HG02588 (cell line): ENCODE measurements around the gene MCF2L2.

ENCODE experiments used
- ATAC-seq: cut with Tn5 transposase; IDR thresholded peaks from one replicate; pipeline ENCODE4 v1.9.1; 2021; ENCODE audit warnings: mild to moderate bottlenecking, moderate library complexity; ENCODE audit not compliant: unreplicated experiment

The MCF2L2 gene

GRCh38 chr3:183328823-183329222 is 99.6 kb downstream of the MCF2L2 start:
- no peak for ATAC-seq

- ATAC-seq = no peak
Observed at GRCh38 chr3:183328164-183328563, 100.3 kb downstream of the MCF2L2 start.

- no peak for ATAC-seq
Observed at GRCh38 chr3:183327343-183327742, 101.1 kb downstream of the MCF2L2 start.

DNA sequence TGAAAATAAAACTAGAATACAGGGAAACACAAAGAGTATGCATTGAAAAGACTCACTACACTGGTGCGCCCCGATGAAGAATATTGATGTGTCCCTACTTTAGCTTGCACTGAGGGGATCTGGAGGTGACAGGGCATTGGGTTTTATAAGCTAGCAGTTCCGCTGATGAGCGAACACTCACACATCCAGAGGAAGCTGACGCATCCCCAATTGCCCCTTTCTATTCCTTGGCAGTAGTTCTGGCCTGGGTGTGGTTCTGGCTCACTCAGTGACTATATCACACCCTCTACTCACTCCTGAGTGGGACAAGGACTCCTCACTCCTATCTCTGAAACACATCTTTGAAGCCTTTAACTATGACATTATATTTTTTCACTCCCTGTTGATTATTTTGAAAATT is 104.3 kb downstream of the MCF2L2 start:
- no peak for ATAC-seq

DNA sequence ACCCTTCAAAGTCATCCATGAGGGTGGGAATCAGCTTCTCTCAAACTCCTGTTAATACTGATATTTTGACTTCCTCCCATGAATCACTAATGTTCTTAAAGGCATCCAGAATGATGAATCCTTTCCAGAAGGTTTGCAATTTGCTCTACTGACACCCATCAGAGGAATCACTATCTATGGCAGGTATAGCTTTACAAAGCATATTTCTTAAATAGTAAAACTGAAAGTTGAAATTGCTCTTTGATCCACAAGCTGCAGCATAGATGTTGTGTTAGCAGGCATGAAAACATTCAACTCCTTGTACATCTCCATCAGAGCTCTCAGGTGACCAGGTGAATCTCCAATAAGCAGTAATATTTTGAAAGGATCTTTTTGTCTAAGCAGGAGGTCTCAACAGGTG is 109.0 kb downstream of the MCF2L2 start:
- no peak for ATAC-seq

DNA sequence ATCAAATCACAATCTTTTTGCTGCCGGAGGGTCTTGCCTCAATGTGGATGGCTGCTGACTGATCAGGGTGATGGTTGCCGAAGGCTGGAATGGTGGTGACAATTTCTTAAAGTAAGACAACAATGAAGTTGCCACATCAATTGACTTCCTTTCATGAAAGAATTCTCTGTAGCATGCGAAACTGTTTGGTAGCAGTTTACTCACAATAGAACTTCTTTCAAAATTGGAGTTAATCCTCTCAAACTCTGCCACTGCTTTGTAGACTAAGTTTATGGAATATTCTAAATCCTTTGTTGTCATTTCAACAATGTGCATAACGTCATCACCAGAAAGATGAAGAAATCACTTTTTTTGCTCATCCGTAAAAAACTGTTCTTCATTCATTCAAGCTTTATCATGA is 109.5 kb downstream of the MCF2L2 start:
- ATAC-seq = no peak

- no peak for ATAC-seq
Observed at GRCh38 chr3:183317886-183318865, 110.2 kb downstream of the MCF2L2 start.

GRCh38 chr3:183317271-183317670 is 111.1 kb downstream of the MCF2L2 start:
- ATAC-seq = no peak

DNA sequence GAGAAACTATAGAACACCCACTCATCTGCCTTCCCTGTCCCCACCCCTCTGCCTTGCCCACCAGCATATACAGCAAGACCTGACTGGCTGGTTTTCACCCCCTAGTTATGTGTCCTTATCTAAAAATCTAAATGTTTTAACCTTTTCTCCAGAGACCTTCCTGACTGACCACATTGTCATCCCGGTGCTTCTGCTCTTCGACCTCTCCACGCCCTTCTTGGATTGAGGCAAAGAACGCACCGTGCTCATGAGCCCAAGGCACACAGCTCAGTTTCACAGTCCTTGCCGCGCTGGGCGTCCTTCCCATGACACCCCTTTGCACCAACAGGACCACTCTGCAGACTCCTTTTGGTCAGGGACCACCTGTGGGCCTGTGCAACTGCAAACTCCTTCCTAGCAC is 112.7 kb downstream of the MCF2L2 start:
- ATAC-seq = no peak

DNA sequence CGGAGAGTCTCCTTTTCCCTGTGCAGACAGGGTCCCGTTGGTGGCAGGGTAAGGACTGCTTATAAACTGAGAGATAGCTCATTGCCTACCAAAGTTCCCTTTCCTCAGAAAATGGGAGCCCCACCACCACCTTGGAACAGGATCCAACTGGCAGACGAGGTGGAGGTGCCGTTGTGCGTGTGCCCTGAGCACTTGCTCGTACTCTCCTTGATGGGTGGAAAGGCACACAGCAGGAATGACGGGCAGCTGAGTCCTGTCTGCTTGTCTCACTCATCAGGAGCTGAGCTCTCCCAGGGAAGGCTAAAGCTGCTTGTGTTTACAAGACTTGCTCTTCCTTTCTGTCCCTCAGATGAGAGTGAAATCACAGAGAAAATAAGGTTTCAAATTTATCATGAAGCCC is 114.7 kb downstream of the MCF2L2 start:
- ATAC-seq = no peak

- ATAC-seq = no peak
Observed at GRCh38 chr3:183313351-183313750, 115.1 kb downstream of the MCF2L2 start.

DNA sequence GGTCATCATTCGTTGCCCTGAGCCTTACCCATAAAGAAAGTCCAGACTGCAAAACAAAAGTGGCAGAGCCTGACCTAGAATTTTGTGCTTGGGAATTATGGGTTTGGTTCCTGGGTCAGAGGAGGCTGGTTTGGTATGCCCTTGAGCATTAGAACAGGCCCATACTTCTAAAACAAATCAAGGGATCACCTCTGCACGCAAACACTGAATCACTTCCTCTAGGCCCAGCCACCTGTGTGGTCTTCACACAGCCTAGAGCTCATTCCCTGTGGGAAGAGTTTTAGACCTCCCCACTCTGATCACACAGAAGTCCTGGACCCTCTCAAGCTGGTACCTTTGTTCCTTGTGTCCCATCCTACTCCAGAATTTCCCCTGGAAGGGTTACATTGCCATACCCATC is 116.0 kb downstream of the MCF2L2 start:
- no peak for ATAC-seq

DNA sequence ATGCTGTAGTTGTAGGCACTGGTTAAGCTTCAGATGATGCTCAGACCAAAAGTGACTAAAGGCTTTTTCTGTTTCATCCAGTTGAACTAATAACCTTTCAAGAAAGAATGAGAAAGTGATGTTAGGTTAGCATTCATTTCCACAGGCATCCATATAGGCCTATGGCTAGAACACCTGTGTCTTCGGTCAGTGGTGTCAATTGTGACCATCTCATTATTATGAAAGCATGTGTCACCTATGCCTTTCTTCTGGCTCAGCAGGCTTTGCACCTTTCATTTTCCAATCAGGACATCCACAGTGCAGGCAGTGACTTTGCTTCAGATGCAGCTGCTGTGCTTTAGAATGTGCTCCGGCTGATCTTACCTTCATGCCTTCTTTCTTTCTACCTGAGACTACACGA is 117.5 kb downstream of the MCF2L2 start:
- no peak for ATAC-seq

DNA sequence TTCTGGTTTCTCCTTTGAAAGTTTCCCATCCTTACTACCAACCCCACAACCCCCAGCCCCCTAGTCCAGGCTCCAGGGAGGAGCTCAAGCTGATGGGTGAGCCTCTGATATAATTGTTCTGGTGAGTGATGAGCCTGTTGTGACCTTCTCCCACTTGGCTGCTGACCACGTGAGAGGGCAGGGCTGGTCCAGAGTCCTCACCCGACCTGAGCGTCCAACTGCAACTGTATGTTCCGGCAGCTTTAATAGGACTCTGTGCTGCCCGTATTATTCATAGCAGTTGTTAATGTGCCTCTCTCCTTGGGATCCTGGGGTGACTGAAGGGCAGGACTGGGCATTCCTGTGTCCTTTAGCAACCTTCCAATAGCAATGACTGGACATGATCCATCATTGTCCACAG is 119.1 kb downstream of the MCF2L2 start:
- no peak for ATAC-seq

GRCh38 chr3:183308751-183309150 is 119.7 kb downstream of the MCF2L2 start:
- no peak for ATAC-seq

DNA sequence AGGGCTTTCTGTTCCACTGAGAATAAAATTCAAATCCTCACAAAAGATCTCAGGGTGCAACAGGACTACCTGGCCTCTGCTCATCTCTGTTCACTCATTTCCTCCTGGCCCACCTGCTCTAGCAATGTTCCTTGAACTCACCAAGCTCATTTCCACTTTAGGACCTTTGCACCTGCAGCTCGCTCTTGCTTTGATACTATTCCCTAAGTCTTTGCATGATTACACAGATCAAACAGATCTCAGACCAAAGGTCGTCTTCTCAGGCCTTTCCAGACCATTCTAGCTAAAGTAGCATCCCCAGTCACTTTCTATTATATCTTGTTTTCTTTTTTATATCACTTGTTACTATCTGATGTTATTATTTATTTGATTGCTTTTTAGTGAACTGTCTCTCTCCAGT is 120.7 kb downstream of the MCF2L2 start:
- no peak for ATAC-seq

DNA sequence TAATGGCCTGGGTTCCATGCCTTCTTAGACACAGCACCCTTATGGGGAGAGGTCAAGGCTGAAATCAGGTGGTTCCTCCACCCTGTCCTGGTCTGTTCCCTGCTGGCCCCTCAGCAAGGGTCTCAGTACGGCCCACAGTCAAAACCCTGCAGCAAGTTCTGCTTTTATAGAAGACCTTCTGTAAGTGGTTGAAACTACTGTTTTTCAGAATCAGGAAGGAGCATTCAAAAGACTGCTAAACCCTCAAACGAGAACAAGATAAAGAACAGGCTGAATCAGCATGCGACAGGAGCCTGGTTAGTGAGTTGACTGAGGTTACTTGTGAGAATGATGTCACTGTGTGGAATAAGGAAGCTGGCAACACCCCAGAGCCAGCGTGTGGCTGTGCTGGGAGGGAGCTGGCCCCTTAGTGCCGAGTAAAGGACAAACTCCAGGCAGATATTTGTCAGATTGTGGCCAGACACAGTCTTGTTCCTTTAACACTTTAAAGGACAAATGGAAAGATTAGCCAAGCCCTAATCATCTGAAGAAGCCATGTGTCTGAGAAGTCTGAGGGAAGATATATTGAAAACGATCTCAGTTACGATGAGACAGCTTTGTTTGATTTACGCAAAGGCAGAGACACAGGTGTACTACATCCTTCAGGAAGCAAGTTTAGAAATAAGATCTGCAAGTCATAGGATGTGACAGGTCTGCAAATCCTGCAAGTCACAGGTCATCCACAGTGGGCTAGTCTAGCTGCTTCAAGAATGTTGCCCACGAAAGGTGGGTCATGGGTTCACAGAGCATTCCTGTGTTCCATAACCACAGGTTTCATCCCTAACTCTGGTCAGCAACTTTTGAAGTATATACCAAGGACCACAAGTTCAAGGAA is 121.4 kb downstream of the MCF2L2 start:
- peak; percentile 76 for ATAC-seq

DNA sequence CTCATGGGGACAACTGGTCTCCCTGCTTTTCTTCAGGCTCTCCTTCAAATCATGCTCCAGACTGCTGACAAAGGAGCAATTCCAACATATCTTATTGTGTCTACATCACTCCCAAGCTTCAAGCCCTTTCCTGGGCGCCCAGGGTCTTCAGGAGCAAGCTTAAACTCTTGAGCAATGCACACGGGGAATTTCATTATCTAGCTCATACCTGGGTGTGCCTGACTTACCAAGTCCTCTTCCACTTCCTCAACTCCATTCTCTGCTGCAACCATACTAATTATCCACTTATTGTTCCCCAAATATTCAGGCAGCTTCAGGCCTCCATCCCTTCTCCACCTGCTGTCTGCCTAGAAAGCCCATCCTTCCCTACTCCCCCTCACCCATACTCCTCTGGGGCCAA is 124.7 kb downstream of the MCF2L2 start:
- no peak for ATAC-seq

GRCh38 chr3:183301937-183302580 is 126.4 kb downstream of the MCF2L2 start:
- no peak for ATAC-seq

DNA sequence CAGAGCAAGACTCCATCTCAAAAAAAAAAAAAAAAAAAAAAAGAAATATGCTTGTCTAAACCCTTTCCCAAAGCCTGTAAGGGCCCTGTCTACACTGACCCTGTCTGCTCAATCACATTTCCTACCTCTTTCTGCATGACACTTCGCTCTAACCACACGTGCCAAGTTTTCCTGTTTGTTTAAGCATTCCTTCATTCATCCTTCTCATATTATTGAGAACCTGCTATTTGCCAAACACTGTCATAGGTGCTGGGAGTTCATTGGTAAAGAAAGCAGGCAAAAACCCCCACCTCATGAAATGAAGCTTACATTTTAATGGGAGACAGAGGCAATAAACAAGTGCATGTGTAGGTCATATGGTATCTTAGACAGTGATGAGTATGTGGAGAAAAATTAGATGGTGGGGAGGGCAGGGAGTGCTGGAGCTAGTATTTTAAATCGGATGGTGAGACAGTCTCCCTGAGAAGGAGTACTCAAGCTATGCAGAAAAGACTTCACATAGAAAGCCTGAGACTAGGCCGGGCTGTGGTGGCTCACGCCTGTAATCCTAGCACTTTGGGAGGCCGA is 127.3 kb downstream of the MCF2L2 start:
- no peak for ATAC-seq

- ATAC-seq = no peak
Observed at GRCh38 chr3:183299976-183300375, 128.4 kb downstream of the MCF2L2 start.
